Renal cortex interstitium (tissue), 11 donors: ENCODE data around the gene PF4V1. TPM values are rescaled to one million over a fixed set of nuclear protein-coding genes. Genes with fewer than 3 reads are reported as not detected.

ENCODE experiments used
- DNase-seq, 11 donors: peaks; one replicate each; pipeline ENCODE4 v3.0.0-alpha.2; 2013; ENCODE audit warnings: low read depth in 9 of 11, low spot score in 4 of 11; ENCODE audit errors: extremely low read depth in 1 of 11
- polyA plus RNA-seq, 3 donors: library from polyadenylated mRNA; unstranded; fragments of 120-200 nt; gene quantifications; one replicate each; pipeline ENCODE4 v1.2.1, GENCODE V29; 2013; ENCODE audit not compliant: insufficient read length in 3 of 3

PF4V1 gene
- polyA plus RNA-seq, 3 donors, result 0.49 to 0.57 TPM; not detected in 1

GRCh38 chr4:73842696-73843095 lies 10.4 kb upstream of the PF4V1 start:
- no peak for DNase-seq

DNA sequence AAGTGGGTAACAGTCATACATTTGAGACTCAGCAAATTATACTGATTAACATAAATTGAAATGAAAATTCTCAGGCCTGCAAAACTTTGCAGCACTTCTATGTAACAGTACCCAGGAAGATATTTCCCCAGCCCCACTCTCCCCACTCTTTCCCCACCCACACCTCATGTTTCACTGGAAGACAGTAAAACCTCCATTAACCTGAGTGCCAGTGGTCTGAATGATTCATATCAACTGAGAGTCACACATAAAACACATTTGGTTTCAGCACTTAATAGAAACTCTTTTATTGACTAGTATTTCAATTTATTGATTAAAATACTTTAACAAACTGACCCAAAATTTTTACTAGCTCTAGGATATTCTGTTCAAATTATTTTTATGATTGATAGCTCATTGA lies 9.7 kb upstream of the PF4V1 start:
- no peak for DNase-seq

- no peak for DNase-seq
These were observed 8.8 kb upstream of the PF4V1 start for GRCh38 chr4:73844345-73844744.

- no peak for DNase-seq
These were observed 8.3 kb upstream of the PF4V1 start for GRCh38 chr4:73844806-73845205.

DNA sequence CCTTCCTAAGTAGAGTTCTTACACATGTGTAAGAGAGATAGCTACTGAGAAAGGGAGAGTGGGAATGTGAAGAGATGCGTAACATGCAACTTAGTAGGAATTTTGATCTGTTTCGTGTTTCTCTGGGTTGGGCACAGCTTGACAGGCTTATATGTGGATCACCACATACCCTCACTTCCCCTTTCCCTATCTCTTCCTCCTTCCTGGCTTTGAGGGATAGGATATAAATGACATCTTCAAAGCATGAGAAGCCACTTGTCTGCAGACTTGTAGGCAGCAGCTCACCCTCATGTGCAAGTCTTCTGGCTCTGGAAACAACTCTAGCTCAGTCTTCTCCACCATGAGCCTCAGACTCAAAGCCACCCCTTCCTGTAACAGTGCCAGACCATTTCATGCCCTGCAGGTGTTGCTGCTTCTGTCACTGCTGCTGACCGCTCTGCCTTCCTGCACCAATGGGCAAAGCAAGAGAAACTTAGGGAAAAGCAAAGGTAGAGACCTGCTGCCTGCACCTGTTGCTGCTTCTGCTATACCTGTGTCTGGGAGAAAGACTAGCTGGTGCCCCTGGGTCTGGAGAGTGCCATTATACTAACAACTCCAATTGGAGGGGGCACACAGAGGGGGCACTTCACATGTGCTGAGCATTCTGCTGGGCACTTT lies 5.4 kb upstream of the PF4V1 start:
- DNase-seq, result no peak

DNA sequence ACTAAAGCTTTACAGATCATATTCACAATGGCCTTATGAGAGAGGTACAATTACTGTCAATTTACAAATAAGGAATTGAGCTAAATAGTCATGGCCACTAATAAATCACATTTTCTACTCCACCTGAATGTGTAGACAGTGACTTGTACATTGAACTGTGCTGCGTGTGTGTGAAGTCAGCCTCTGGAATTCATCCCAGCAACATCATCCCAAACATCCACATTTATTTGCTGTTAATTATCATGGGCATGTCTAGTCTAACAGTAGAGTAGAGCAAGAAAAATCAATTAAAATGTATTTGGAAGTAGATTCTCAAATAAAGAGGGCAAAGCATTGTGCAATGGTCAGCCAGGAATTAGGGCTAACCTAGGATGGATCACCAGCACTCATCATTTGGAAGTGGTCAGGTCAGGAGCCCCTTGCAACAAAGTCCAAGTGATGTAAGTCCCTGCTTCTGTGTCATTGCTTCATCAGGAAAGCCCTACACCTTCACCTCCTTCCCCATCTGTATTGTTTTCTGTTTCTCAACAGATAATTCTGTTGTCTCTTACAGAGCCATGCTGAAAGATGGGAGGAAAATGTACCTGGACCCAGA lies 4.8 kb upstream of the PF4V1 start:
- no peak for DNase-seq

DNA sequence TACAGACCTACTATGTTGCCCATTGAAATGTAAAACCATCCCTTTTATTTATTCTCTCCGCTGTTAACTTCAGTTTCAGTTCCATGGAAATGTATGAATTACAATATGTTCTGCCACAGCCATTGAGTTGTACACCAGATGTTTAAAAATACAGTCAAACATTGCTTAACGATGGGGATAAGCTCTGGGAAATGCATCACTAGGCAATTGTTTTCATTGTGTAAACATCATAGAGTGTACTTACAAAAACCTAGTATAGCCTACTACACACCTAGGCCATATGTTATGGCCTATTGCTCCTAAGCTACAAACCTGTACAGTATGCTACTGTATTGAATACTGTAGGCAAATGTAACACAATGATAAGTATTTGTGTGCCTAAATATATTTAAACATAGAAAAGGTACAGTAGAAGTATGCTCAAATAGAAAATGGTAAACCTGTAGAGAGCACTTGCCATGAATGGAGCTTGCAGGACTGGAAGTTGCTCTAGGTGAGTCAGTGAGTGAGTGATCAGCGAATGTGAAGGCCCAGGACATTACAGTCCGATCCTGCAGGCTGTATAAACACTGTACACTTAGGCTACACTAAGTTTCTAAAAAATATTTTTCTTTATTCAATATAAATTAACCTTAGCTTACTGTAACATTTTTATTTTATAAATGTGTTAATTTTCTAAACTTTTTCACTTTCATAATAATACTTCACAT lies 2.7 kb upstream of the PF4V1 start:
- DNase-seq, result no peak

DNA sequence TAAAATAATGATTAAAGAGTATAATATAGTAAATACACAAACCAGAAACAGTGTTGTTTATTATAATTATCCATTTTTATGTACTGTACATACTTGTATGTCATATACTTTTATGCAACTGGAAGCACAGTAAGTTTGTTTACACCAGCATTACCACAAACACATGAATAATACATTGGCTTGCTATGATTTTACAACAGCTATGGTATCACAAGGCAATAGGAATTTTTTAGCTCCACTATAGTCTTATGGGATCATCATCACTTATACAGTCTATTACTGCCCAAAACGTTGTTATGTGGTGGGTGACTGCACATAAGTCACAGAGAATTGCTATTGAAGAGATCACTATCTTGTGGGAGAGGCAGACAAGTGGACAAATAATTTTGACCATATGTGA lies 1.8 kb upstream of the PF4V1 start:
- DNase-seq, result no peak

DNA sequence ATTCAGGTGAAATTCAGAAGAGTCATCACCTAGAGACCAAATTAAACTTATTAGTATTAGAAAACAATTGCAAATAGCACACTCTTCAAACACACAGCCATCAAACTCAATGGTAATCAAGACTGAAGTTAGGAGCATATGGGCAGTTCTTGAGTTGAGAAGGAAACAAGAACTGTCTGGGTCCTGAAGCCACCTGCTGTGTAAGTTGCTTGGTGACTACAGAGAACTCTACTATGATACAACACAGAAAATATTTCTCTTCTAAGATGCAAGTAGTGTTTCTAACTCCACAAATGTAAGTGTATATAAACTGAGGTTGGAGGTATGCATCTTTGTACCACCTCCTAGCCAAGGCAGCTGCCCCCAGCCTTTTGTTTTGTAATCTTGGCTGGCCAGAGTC lies 325 bp upstream of the PF4V1 start:
- DNase-seq, result no peak

DNA sequence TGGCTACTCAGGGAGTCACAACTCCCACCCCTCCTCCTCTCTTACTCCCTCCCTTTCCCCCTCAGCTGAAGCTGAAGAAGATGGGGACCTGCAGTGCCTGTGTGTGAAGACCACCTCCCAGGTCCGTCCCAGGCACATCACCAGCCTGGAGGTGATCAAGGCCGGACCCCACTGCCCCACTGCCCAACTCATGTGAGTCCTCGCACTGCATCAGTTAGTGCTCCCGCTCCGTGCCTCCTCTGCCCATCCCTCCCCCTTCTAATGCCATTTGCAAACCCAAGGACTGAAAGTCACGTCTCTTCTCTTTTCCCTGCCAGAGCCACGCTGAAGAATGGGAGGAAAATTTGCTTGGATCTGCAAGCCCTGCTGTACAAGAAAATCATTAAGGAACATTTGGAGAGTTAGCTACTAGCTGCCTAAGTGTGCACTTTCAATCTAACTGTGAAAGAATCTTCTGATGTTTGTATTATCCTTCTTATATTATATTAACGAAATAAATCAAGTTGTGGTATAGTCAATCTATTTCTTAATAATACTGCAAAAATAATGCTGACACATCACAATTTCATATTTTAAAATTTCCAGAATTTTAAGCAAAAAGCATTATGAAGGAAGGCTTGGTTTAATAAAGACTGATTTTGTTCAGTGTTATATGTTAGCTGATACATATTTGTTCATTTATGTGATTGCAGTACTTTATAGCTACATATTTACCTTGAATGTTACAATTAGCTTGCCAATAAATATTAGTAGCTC lies 800 bp downstream of the PF4V1 start:
- no peak for DNase-seq

DNA sequence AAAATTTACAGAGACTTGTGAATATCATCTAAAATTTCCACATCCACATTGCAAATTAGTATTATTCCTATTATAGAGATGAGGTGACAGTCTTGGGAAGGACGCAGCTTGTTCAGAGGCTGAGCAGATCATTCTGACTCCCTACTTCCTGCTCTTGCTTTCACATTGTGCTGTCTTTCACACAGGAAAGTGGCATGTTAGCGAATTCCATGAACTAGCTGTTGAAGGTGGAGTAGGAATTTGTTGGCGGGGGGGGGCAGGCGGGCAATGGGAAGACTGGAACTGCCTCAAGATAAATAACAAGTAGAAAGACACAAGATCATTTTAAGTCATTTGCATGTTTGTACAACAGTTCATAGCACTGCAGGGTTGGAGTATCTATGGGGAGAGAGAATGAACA lies 2.3 kb downstream of the PF4V1 start:
- DNase-seq, result no peak

- DNase-seq, result no peak
These were observed 3.4 kb downstream of the PF4V1 start for GRCh38 chr4:73856518-73856917.

GRCh38 chr4:73859614-73860088 lies 6.6 kb downstream of the PF4V1 start:
- DNase-seq, result peak in 2 of 11 donors; percentile 15 to 43

- DNase-seq, result no peak
These were observed 7.1 kb downstream of the PF4V1 start for GRCh38 chr4:73860181-73860580.

GRCh38 chr4:73860917-73861316 lies 7.8 kb downstream of the PF4V1 start:
- no peak for DNase-seq

GRCh38 chr4:73862322-73862721 lies 9.2 kb downstream of the PF4V1 start:
- DNase-seq, result no peak

- no peak for DNase-seq
These were observed 11.3 kb downstream of the PF4V1 start for GRCh38 chr4:73864365-73864764.

GRCh38 chr4:73864961-73865360 lies 11.9 kb downstream of the PF4V1 start:
- DNase-seq, result no peak

DNA sequence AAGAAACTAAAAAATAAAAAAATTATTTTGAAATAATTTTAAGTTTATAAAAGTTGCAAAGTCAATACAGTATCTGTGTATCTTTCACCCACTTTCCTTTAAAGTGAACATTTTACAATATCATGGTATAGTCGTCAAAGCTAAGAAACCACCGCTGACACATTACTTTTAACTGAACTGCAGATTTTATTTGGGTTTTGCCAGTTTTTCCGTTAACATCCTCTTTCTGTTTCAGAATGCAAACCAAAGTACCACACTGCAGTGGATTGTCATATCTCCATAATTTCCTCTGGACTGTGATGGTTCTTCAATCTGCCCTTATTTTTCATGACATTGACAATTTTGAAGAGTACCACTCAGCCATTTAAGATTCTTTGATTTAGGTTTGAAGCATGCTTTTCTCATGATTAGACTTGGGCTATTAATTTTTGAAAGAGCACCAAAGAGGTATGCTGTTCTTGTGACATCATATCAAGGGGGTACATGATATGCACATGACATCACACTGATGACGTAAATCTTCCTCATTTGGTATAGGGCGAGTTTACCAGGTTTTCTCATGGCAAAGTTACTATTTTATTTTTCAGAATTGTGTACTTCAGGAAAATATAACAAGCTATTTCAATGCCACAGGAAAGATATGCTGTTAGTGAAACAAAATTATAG lies 12.5 kb downstream of the PF4V1 start:
- DNase-seq, result no peak
